ENCODE measurements around the gene OR51A4.

OR51A4 gene

GRCh38 chr11:4922304-4922703 lies 25.1 kb downstream of the OR51A4 start:
- ATAC-seq (ENCODE audit: low read depth) (no peak), DNase-seq (ENCODE audit: low spot score in 2 of 2) (no peak)
- no peak overlapping the region for H3K27ac Mint-ChIP-seq
- H3K36me3 Mint-ChIP-seq, result no peaks in the 10 kb centered on the region
- no peak overlapping the region for H3K4me3 Mint-ChIP-seq
- H3K27me3 Mint-ChIP-seq, result peaks cover 8% of the 10 kb centered on the region
- H3K9me3 Mint-ChIP-seq, result no peaks in the 10 kb centered on the region
- no peaks in the 10 kb centered on the region for H3K4me1 Mint-ChIP-seq

GRCh38 chr11:4921796-4922195 lies 25.6 kb downstream of the OR51A4 start:
- no peaks in the 10 kb centered on the region for H3K36me3 Mint-ChIP-seq
- H3K4me3 Mint-ChIP-seq, result no peak overlapping the region
- H3K27ac Mint-ChIP-seq, result no peak overlapping the region
- H3K9me3 Mint-ChIP-seq, result no peaks in the 10 kb centered on the region
- no peak for DNase-seq (ENCODE audit: low spot score in 2 of 2)
- peaks cover 8% of the 10 kb centered on the region for H3K27me3 Mint-ChIP-seq
- no peaks in the 10 kb centered on the region for H3K4me1 Mint-ChIP-seq
- ATAC-seq (ENCODE audit: low read depth), result no peak

GRCh38 chr11:4919250-4919649 lies 28.2 kb downstream of the OR51A4 start, which contains the start of gene OR51G2:
TSS of gene OR51G2 (minus strand) at chr11:4919350. CDS start at chr11:4915663, 3,687 bp downstream.
- Mint-ChIP-seq H3K36me3 (no peaks in the 10 kb centered on the region), H3K27ac (no peak within 1 kb of the TSS), H3K4me1 (no peaks in the 10 kb centered on the region), H3K9me3 (no peaks in the 10 kb centered on the region), H3K4me3 (no peak within 1 kb of the TSS), H3K27me3 (peaks cover 8% of the 10 kb centered on the region)
- ATAC-seq (ENCODE audit: low read depth), result no peak
- no peak for DNase-seq (ENCODE audit: low spot score in 2 of 2)

- DNase-seq (ENCODE audit: low spot score in 2 of 2) (no peak), ATAC-seq (ENCODE audit: low read depth) (no peak)
- H3K9me3 Mint-ChIP-seq, result no peaks in the 10 kb centered on the region
- no peak overlapping the region for H3K4me3 Mint-ChIP-seq
- no peaks in the 10 kb centered on the region for H3K4me1 Mint-ChIP-seq
- no peaks in the 10 kb centered on the region for H3K36me3 Mint-ChIP-seq
- peaks cover 1% of the 10 kb centered on the region for H3K27me3 Mint-ChIP-seq
- no peak overlapping the region for H3K27ac Mint-ChIP-seq
These were observed 30.8 kb downstream of the OR51A4 start for GRCh38 chr11:4916581-4916980.

GRCh38 chr11:4903484-4903883 lies 43.9 kb downstream of the OR51A4 start, which contains the start of gene OR51A7:
TSS of gene OR51A7 (plus strand) at chr11:4903783. CDS start at chr11:4907370, 3,587 bp downstream.
- peaks cover 5% of the 10 kb centered on the region for H3K4me1 Mint-ChIP-seq
- H3K27me3 Mint-ChIP-seq, result peaks cover 2% of the 10 kb centered on the region
- no peak within 1 kb of the TSS for H3K27ac Mint-ChIP-seq
- ATAC-seq (ENCODE audit: low read depth) (peak; percentile 84), DNase-seq (ENCODE audit: low spot score in 2 of 2) (no peak)
- no peak within 1 kb of the TSS for H3K4me3 Mint-ChIP-seq
- no peaks in the 10 kb centered on the region for H3K9me3 Mint-ChIP-seq
- H3K36me3 Mint-ChIP-seq, result no peaks in the 10 kb centered on the region

All from memory B cell (primary cell).